ENCODE data around the gene DSCAML1.

DSCAML1 gene

GRCh38 chr11:117538263-117539135 is 258.5 kb downstream of the DSCAML1 start:
- no peaks in the 10 kb centered on the region for H3K36me3 ChIP-seq (ENCODE audit: insufficient read depth, low read length)
- H3K9me3 ChIP-seq (replicated peaks; ENCODE audit: low read length) = no peaks in the 10 kb centered on the region
- H3K4me2 ChIP-seq (ENCODE audit: low read length) = no peak overlapping the region
- no peak overlapping the region for H3K4me3 ChIP-seq (ENCODE audit: low read length)
- H3K9ac ChIP-seq (ENCODE audit: low read depth, low read length) = no peak overlapping the region
- peaks cover 37% of the 10 kb centered on the region for H3K27me3 ChIP-seq (ENCODE audit: control insufficient read depth, insufficient read depth, low read length)
- no peaks in the 10 kb centered on the region for H3K4me1 ChIP-seq (ENCODE audit: control insufficient read depth, insufficient read depth, low read length)

DNA sequence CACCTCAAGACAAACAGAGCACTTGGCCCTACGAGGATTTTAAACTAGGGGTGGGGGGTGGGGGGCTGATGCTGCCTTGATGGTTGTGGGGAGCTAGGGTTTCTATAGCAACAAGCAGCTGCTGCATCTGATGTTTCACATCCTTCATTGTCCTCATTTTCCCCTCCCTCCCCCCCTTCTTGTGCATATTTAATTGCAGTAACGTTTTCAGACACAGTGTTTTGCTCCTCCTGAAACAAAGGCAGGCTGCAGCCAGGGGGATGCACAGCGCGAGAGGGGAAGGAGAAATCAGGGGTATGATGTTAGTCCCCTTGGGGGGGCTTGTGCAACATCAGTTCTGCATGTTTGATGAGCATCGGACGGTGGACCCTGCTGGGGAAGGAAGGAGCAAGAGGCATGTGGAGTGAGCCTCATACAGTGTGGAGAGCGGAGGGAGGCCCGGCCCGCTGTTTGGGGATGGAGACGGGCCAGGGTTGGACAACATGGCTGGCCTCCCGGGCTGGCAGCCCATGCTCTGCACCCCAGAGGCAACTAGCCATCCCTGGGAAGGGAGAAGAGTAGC is 261.1 kb downstream of the DSCAML1 start:
- Histone ChIP-seq H3K4me2 (ENCODE audit: low read length) (no peak overlapping the region), H3K4me3 (ENCODE audit: low read length) (no peak overlapping the region)

GRCh38 chr11:117535201-117535849 is 261.7 kb downstream of the DSCAML1 start:
- H3K36me3 ChIP-seq (ENCODE audit: insufficient read depth, low read length) = no peaks in the 10 kb centered on the region
- H3K9me3 ChIP-seq (replicated peaks; ENCODE audit: low read length) = no peaks in the 10 kb centered on the region
- no peak overlapping the region for H3K4me3 ChIP-seq (ENCODE audit: low read length)
- H3K4me1 ChIP-seq (ENCODE audit: control insufficient read depth, insufficient read depth, low read length) = no peaks in the 10 kb centered on the region
- H3K4me2 ChIP-seq (ENCODE audit: low read length) = no peak overlapping the region
- H3K27me3 ChIP-seq (ENCODE audit: control insufficient read depth, insufficient read depth, low read length) = peaks cover 27% of the 10 kb centered on the region
- H3K9ac ChIP-seq (ENCODE audit: low read depth, low read length) = no peak overlapping the region

More for the DNA sequence above, 261.1 kb downstream of the DSCAML1 start:
- Histone ChIP-seq H3K9ac (ENCODE audit: low read depth, low read length) (no peak overlapping the region), H3K36me3 (ENCODE audit: insufficient read depth, low read length) (no peaks in the 10 kb centered on the region), H3K4me1 (ENCODE audit: control insufficient read depth, insufficient read depth, low read length) (no peaks in the 10 kb centered on the region), H3K27me3 (ENCODE audit: control insufficient read depth, insufficient read depth, low read length) (peaks cover 30% of the 10 kb centered on the region), H3K9me3 (replicated peaks; ENCODE audit: low read length) (no peaks in the 10 kb centered on the region)

DNA sequence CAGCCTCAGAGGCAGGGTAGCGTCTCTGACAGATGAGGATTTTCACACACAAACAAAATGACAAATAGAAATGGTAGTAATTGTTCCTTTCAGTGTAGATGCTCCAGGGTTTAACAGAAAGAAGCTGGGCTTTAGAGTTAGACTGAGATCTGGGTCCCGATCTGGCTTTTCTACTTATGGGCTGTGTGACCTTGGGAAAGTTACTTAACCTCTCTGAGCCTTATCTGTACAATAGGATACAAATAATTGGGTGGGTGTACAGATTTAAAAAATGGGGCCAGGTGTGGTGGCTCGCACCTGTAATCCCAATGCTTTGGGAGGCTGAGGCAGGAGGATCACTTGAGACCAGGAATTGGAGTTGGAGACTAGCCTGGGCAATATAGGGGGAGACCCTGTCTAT is 264.4 kb downstream of the DSCAML1 start:
- Histone ChIP-seq H3K4me1 (ENCODE audit: control insufficient read depth, insufficient read depth, low read length) (no peaks in the 10 kb centered on the region), H3K9ac (ENCODE audit: low read depth, low read length) (no peak overlapping the region), H3K36me3 (ENCODE audit: insufficient read depth, low read length) (no peaks in the 10 kb centered on the region), H3K9me3 (replicated peaks; ENCODE audit: low read length) (no peaks in the 10 kb centered on the region), H3K4me2 (ENCODE audit: low read length) (no peak overlapping the region), H3K4me3 (ENCODE audit: low read length) (no peak overlapping the region), H3K27me3 (ENCODE audit: control insufficient read depth, insufficient read depth, low read length) (peaks cover 32% of the 10 kb centered on the region)

DNA sequence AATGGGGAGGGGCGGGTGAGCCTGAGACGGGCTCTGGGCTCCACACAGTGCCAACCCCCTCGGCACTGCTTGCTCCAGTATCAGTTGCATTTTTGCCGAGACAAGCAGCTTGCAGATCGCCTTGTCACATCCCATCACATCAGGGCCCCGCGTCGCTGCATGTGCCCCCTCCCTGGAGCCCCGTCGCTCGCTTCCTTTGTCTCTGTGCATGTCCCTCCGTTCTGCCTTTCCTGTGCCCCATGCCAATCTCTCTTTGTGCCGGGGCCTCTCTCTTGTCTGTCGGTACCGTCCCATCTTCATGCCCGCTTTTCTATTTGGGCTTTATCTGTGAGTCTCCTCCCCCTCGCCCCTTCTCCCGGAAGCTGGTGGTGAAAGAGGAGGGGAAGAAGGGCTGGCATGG is 267.2 kb downstream of the DSCAML1 start:
- Histone ChIP-seq H3K4me2 (ENCODE audit: low read length) (no peak overlapping the region), H3K4me3 (ENCODE audit: low read length) (no peak overlapping the region), H3K27me3 (ENCODE audit: control insufficient read depth, insufficient read depth, low read length) (peaks cover 11% of the 10 kb centered on the region), H3K9me3 (replicated peaks; ENCODE audit: low read length) (no peaks in the 10 kb centered on the region), H3K9ac (ENCODE audit: low read depth, low read length) (no peak overlapping the region), H3K36me3 (ENCODE audit: insufficient read depth, low read length) (no peaks in the 10 kb centered on the region), H3K4me1 (ENCODE audit: control insufficient read depth, insufficient read depth, low read length) (no peaks in the 10 kb centered on the region)

- H3K9me3 ChIP-seq (replicated peaks; ENCODE audit: low read length) = no peaks in the 10 kb centered on the region
- no peaks in the 10 kb centered on the region for H3K36me3 ChIP-seq (ENCODE audit: insufficient read depth, low read length)
- H3K4me1 ChIP-seq (ENCODE audit: control insufficient read depth, insufficient read depth, low read length) = no peaks in the 10 kb centered on the region
- H3K4me2 ChIP-seq (ENCODE audit: low read length) = no peak overlapping the region
- H3K27me3 ChIP-seq (ENCODE audit: control insufficient read depth, insufficient read depth, low read length) = peaks cover 7% of the 10 kb centered on the region
- no peak overlapping the region for H3K9ac ChIP-seq (ENCODE audit: low read depth, low read length)
- no peak overlapping the region for H3K4me3 ChIP-seq (ENCODE audit: low read length)
Observed at GRCh38 chr11:117528097-117528721, 268.8 kb downstream of the DSCAML1 start.

DNA sequence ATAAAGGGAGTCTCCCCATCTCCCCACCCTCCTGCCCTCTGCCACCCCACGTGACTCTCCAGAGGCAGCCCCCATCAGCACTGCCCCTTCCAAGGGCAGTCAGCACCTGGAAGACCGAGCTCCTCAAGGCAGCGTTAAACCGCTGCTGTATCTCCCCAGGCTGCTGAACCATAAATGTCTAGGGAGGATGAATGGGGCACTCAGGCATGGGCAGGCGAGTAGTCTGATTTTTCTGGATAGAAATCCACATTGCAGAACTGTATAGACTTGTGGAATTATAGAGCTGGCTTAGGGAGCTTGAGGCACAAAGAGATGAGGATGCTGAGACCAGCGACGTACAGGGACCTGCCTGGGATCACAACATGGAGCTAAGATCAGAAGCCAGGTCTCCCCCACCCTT is 269.7 kb downstream of the DSCAML1 start:
- Histone ChIP-seq H3K4me1 (ENCODE audit: control insufficient read depth, insufficient read depth, low read length) (no peaks in the 10 kb centered on the region), H3K4me3 (ENCODE audit: low read length) (no peak overlapping the region), H3K9me3 (replicated peaks; ENCODE audit: low read length) (no peaks in the 10 kb centered on the region), H3K27me3 (ENCODE audit: control insufficient read depth, insufficient read depth, low read length) (peaks cover 6% of the 10 kb centered on the region), H3K36me3 (ENCODE audit: insufficient read depth, low read length) (no peaks in the 10 kb centered on the region), H3K9ac (ENCODE audit: low read depth, low read length) (no peak overlapping the region), H3K4me2 (ENCODE audit: low read length) (no peak overlapping the region)

DNA sequence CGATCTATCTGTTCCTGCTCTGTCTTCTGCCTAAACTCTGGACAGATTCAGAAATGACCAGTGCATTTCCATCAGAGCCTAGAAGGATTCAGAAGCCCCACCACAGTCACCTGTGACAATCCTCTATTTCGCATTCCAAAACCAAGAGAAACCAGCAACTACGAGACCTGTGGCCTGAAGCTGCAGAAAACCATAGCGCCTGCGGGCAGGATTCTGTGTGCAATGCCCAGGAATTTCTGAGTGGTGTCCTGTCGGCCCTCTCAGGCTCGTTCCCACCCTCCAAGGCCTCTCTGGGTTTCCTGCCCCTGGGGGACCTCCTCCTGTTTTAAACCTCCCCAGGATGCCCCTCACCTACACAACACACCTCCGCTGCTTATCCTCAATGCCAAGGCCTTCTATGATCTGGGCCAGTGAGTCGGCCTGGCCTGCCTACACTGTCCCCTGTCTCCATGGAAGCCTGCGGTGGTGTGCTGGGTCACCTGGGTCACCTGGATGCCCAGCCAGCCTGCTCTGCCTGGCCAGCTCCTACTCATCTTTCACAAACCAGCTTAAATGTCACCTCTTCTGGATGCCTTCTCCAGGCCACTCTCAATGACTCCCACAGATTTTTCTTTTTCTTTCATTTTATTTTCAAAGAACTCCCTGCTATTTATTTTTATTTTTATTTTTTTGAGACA is 271.0 kb downstream of the DSCAML1 start:
- Histone ChIP-seq H3K4me1 (ENCODE audit: control insufficient read depth, insufficient read depth, low read length) (no peaks in the 10 kb centered on the region), H3K27me3 (ENCODE audit: control insufficient read depth, insufficient read depth, low read length) (peaks cover 9% of the 10 kb centered on the region), H3K4me3 (ENCODE audit: low read length) (no peak overlapping the region), H3K4me2 (ENCODE audit: low read length) (no peak overlapping the region), H3K36me3 (ENCODE audit: insufficient read depth, low read length) (no peaks in the 10 kb centered on the region), H3K9ac (ENCODE audit: low read depth, low read length) (no peak overlapping the region), H3K9me3 (replicated peaks; ENCODE audit: low read length) (no peaks in the 10 kb centered on the region)

GRCh38 chr11:117524468-117525183 is 272.4 kb downstream of the DSCAML1 start:
- Histone ChIP-seq H3K4me1 (ENCODE audit: control insufficient read depth, insufficient read depth, low read length) (no peaks in the 10 kb centered on the region), H3K9me3 (replicated peaks; ENCODE audit: low read length) (no peaks in the 10 kb centered on the region), H3K9ac (ENCODE audit: low read depth, low read length) (no peak overlapping the region), H3K36me3 (ENCODE audit: insufficient read depth, low read length) (no peaks in the 10 kb centered on the region), H3K4me3 (ENCODE audit: low read length) (no peak overlapping the region), H3K4me2 (ENCODE audit: low read length) (no peak overlapping the region), H3K27me3 (ENCODE audit: control insufficient read depth, insufficient read depth, low read length) (peaks cover 16% of the 10 kb centered on the region)

- Histone ChIP-seq H3K4me3 (ENCODE audit: low read length) (no peak overlapping the region), H3K36me3 (ENCODE audit: insufficient read depth, low read length) (no peaks in the 10 kb centered on the region), H3K9me3 (replicated peaks; ENCODE audit: low read length) (no peaks in the 10 kb centered on the region), H3K27me3 (ENCODE audit: control insufficient read depth, insufficient read depth, low read length) (peaks cover 22% of the 10 kb centered on the region), H3K9ac (ENCODE audit: low read depth, low read length) (no peak overlapping the region), H3K4me2 (ENCODE audit: low read length) (no peak overlapping the region), H3K4me1 (ENCODE audit: control insufficient read depth, insufficient read depth, low read length) (no peaks in the 10 kb centered on the region)
Observed at GRCh38 chr11:117523680-117524079, 273.3 kb downstream of the DSCAML1 start.
